T-helper 2 cell treated with Interferon-gamma antibody and Interleukin-4, amounts not matched to agents 5 μg/mL and 100 μg/mL, for 36 hours (primary cell): Measurements from ENCODE around the gene BMP3.

ENCODE experiments used
- DNase-seq: peaks from one replicate; pipeline ENCODE4 v3.0.0; 2021; ENCODE audit warnings: low spot score
- H3K27ac Mint-ChIP-seq: one replicate; pipeline ENCODE4 v1.8.0; 2021; ENCODE audit warnings: mild to moderate bottlenecking, mixed read lengths
- H3K27me3 Mint-ChIP-seq: one replicate; pipeline ENCODE4 v1.8.0; 2021; ENCODE audit warnings: low read depth, mixed read lengths
- H3K36me3 Mint-ChIP-seq: one replicate; pipeline ENCODE4 v1.8.0; 2021; ENCODE audit warnings: low read depth, mixed read lengths
- H3K4me1 Mint-ChIP-seq: one replicate; pipeline ENCODE4 v1.8.0; 2021; ENCODE audit warnings: low read depth, mixed read lengths
- H3K4me3 Mint-ChIP-seq: one replicate; pipeline ENCODE4 v1.8.0; 2022; ENCODE audit warnings: mild to moderate bottlenecking, moderate library complexity, mixed read lengths
- H3K9me3 Mint-ChIP-seq: one replicate; pipeline ENCODE4 v1.8.0; 2021; ENCODE audit warnings: mixed read lengths

Gene BMP3

DNA sequence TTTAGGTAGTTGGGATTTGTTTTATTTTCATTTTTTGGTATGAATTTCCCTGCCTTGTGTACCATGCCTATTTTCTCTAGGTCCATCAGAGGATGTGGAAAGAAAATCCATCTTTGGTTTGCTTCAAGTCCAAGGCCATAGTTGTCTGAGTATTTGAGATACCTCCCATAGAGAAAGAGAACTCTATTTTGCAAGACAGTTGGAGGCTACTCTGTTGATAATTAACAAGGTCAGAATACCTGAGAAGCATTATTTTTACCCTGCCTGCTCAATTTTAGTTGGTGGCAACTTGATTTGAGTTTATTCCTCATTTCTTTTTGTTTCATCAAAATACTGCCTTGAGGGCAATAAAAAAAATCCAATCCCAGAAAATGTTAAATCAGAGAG, 30.8 kb downstream of the BMP3 start:
- Mint-ChIP-seq H3K36me3 (no peaks in the 10 kb centered on the region), H3K4me3 (no peak overlapping the region), H3K27ac (no peak overlapping the region), H3K4me1 (no peaks in the 10 kb centered on the region), H3K27me3 (peaks cover 3% of the 10 kb centered on the region), H3K9me3 (no peaks in the 10 kb centered on the region)
- DNase-seq = no peak

- Mint-ChIP-seq H3K27me3 (peaks cover 3% of the 10 kb centered on the region), H3K36me3 (no peaks in the 10 kb centered on the region), H3K27ac (no peak overlapping the region), H3K4me1 (no peaks in the 10 kb centered on the region), H3K9me3 (no peaks in the 10 kb centered on the region), H3K4me3 (no peak overlapping the region)
- no peak for DNase-seq
Observed at GRCh38 chr4:81062001-81062400, 31.5 kb downstream of the BMP3 start.

DNA sequence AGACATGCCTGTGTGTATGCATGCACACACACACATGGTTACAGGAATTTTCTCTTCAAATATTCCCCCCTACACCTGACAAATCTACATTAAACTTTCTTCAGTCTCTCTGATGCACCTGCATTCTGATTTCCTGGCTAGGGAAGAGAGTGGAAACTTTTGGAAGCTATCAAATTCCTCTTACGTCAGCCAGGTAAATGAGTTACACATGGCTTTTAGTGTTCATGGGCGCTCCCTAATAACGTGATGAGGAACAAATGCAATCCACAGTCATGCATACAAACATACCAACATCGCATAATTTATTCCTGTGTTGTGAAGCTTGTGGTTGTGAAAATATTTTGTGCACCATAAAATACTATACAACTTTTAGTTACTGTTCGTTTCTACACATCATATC, 34.9 kb downstream of the BMP3 start:
- no peak overlapping the region for H3K27ac Mint-ChIP-seq
- H3K4me1 Mint-ChIP-seq = no peaks in the 10 kb centered on the region
- DNase-seq = no peak
- peaks cover 3% of the 10 kb centered on the region for H3K27me3 Mint-ChIP-seq
- H3K36me3 Mint-ChIP-seq = no peaks in the 10 kb centered on the region
- no peak overlapping the region for H3K4me3 Mint-ChIP-seq
- H3K9me3 Mint-ChIP-seq = no peaks in the 10 kb centered on the region

- Mint-ChIP-seq H3K27me3 (peaks cover 5% of the 10 kb centered on the region), H3K4me1 (no peaks in the 10 kb centered on the region), H3K9me3 (no peaks in the 10 kb centered on the region), H3K4me3 (no peak overlapping the region), H3K27ac (no peak overlapping the region), H3K36me3 (no peaks in the 10 kb centered on the region)
- peak; percentile 31 for DNase-seq
Observed at GRCh38 chr4:81069706-81070331, 39.3 kb downstream of the BMP3 start.

GRCh38 chr4:81071013-81071412, 40.5 kb downstream of the BMP3 start:
- Mint-ChIP-seq H3K4me1 (no peaks in the 10 kb centered on the region), H3K9me3 (no peaks in the 10 kb centered on the region), H3K4me3 (no peak overlapping the region), H3K36me3 (no peaks in the 10 kb centered on the region), H3K27ac (no peak overlapping the region), H3K27me3 (peaks cover 9% of the 10 kb centered on the region)
- DNase-seq = no peak

DNA sequence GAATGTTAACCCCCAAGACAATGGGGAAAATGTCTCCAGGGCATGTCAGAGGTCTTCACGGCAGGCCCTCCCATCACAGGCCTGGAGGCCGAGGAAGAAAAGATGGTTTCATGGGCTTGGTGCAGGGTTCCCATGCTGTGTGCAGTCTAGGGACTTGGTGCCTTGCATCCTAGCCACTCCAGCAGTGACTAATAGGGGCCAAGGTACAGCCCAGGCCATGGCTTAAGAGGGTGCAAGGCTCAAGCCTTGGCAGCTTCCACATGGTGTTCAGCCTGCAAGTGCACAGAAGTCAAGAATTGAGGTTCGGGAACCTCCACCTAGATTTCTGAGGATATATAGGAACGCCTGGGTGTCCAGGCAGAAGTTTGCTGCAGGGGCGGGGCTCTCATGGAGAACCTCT, 50.6 kb downstream of the BMP3 start:
- Mint-ChIP-seq H3K4me1 (no peaks in the 10 kb centered on the region), H3K4me3 (no peak overlapping the region), H3K36me3 (no peaks in the 10 kb centered on the region), H3K9me3 (no peaks in the 10 kb centered on the region), H3K27ac (no peak overlapping the region), H3K27me3 (no peaks in the 10 kb centered on the region)
- no peak for DNase-seq

DNA sequence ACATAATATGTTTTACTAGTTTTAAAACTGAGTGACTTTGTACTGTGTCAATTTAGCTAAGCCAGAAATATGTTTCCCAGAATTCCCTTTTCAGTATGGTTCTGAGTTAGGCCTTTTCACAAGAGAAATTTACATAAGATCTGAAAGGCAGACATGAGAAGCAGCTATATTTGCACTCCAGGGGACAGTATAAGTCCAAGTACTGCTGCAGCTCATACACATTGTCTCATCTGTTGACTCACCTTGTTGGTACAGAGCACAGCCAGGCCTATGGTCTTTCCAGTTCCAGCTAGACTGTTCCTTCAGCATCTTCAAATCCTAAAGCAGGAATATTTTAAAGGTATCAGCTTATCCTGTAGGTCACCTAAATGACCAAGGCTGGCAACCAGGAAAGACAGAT, 53.5 kb downstream of the BMP3 start:
- Mint-ChIP-seq H3K36me3 (no peaks in the 10 kb centered on the region), H3K9me3 (no peaks in the 10 kb centered on the region), H3K4me1 (no peaks in the 10 kb centered on the region), H3K27me3 (no peaks in the 10 kb centered on the region), H3K4me3 (no peak overlapping the region), H3K27ac (no peak overlapping the region)
- DNase-seq = no peak

DNA sequence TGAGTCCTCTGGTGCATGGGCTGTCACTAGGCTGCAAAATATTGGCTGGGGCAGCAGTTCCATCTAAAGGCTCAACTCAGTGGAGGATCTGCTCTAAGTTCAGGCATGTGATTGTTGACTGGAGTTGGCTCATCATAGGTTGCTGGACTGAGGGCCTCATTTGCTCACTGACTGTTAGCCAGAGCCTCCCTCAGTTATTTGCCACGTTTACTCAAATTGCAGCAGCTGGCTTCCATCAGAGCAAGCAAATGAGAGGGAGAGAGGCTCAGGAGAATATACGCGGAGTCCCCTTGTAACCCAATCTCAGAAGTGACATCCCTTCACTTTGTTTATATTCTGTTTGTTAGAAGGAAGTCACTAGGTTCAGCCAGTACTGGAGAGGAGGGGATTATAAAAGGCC, 54.1 kb downstream of the BMP3 start:
- no peaks in the 10 kb centered on the region for H3K9me3 Mint-ChIP-seq
- DNase-seq = no peak
- no peaks in the 10 kb centered on the region for H3K27me3 Mint-ChIP-seq
- no peak overlapping the region for H3K4me3 Mint-ChIP-seq
- H3K4me1 Mint-ChIP-seq = no peaks in the 10 kb centered on the region
- H3K36me3 Mint-ChIP-seq = no peaks in the 10 kb centered on the region
- no peak overlapping the region for H3K27ac Mint-ChIP-seq

DNA sequence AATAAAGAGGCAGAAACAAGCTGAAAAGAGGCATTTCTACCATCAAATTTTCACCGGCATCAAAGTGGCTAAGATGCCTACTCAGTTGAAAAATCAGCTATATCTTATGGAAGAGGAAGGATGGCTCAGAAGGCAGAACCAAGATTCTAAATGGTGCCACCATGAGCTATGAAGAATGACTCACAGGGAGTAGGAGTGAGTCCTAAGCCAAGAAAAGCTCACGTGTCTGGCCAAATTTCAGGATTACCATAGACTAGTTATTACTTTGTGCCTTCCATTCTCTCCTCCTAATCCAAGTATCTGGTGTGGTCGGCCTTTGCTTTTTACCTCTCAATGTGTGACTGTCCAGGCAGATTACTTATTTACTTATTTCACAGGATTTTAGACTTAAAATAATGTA, 54.8 kb downstream of the BMP3 start:
- no peak for DNase-seq
- no peaks in the 10 kb centered on the region for H3K36me3 Mint-ChIP-seq
- H3K4me3 Mint-ChIP-seq = no peak overlapping the region
- no peaks in the 10 kb centered on the region for H3K9me3 Mint-ChIP-seq
- H3K27ac Mint-ChIP-seq = no peak overlapping the region
- no peaks in the 10 kb centered on the region for H3K27me3 Mint-ChIP-seq
- no peaks in the 10 kb centered on the region for H3K4me1 Mint-ChIP-seq

DNA sequence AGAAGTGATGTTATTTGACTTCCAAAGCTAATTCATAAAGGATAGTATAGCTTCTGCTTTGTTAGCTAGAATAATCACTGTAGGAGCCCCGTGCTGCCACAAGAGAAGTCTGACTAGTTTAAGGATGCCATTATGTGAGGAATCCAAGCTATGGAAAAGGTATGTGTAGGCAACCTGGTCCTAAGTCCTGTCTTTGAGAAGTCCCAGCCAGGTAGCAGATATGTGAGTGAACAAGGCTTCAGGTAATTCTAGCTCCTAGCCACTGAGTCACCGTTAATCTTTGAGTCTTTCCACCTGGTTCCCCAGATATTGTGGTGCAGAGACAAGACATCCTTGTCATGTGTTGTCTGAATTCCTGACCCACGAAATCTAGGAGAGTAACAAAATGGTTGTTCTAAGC, 55.5 kb downstream of the BMP3 start:
- no peak overlapping the region for H3K27ac Mint-ChIP-seq
- no peaks in the 10 kb centered on the region for H3K27me3 Mint-ChIP-seq
- no peaks in the 10 kb centered on the region for H3K9me3 Mint-ChIP-seq
- H3K4me1 Mint-ChIP-seq = no peaks in the 10 kb centered on the region
- no peaks in the 10 kb centered on the region for H3K36me3 Mint-ChIP-seq
- DNase-seq = no peak
- H3K4me3 Mint-ChIP-seq = no peak overlapping the region

DNA sequence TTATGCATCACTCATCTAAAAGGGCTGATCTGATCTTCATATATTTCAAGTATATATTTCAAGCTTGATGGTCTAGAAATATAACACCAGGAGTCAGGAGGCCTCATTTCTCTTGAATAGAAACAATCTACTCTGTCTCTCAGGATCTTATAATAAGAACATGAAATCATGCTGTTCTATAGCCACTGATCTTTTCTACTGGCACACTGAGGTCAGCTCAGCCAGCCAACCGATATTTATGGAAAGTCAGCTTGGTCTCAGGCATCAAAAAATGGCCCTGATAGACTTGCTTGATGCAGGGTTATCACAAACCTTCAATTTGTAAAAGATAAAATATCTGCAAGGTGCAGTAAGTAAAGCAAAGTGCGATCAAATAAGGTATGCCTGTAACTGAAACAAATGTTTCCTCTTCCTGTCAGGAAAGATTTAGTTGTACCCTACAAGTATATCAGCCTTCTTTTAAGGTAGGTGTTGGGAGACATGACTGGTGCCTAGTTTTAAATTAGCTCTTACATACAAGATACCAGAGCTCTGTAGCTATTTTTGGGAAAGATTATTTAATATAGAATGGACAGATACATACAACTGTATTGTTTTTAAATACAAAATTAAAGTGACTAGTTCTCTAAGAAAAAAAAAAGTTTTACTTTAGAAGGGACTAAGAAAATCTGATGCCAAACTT, 63.4 kb downstream of the BMP3 start:
- H3K27ac Mint-ChIP-seq = no peak overlapping the region
- no peaks in the 10 kb centered on the region for H3K27me3 Mint-ChIP-seq
- no peaks in the 10 kb centered on the region for H3K36me3 Mint-ChIP-seq
- H3K9me3 Mint-ChIP-seq = no peaks in the 10 kb centered on the region
- H3K4me3 Mint-ChIP-seq = no peak overlapping the region
- no peak for DNase-seq
- H3K4me1 Mint-ChIP-seq = no peaks in the 10 kb centered on the region

- Mint-ChIP-seq H3K4me1 (no peaks in the 10 kb centered on the region), H3K9me3 (no peaks in the 10 kb centered on the region), H3K36me3 (no peaks in the 10 kb centered on the region), H3K27me3 (no peaks in the 10 kb centered on the region), H3K27ac (no peak overlapping the region), H3K4me3 (no peak overlapping the region)
- DNase-seq = no peak
Observed at GRCh38 chr4:81095389-81095788, 64.9 kb downstream of the BMP3 start.

DNA sequence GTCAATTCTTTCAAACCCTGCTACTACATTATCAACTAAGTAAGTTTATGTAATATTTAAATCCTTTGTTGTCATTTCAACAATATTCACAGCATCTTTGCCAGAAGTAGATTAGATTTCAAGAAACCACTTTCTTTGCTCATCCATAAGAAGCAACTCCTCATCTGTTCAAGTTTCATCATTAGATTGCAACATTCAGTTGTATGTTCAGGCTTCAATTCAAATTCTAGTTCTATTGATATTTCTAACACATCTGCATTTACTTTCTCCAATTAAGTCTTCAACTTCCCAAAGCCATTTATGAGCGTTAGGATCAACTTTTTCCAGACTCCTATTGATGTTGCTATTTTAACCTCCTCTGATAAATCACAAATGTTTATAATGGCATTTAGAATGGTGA, 66.1 kb downstream of the BMP3 start:
- no peak overlapping the region for H3K4me3 Mint-ChIP-seq
- no peaks in the 10 kb centered on the region for H3K36me3 Mint-ChIP-seq
- H3K27me3 Mint-ChIP-seq = no peaks in the 10 kb centered on the region

GRCh38 chr4:81102107-81102506, 71.6 kb downstream of the BMP3 start:
- Mint-ChIP-seq H3K36me3 (no peaks in the 10 kb centered on the region), H3K27me3 (no peaks in the 10 kb centered on the region), H3K4me1 (no peaks in the 10 kb centered on the region), H3K27ac (no peak overlapping the region), H3K9me3 (no peaks in the 10 kb centered on the region), H3K4me3 (no peak overlapping the region)
- DNase-seq = no peak

More for the DNA sequence above, 66.1 kb downstream of the BMP3 start:
- H3K27ac Mint-ChIP-seq = no peak overlapping the region
- no peak for DNase-seq
- H3K4me1 Mint-ChIP-seq = no peaks in the 10 kb centered on the region
- no peaks in the 10 kb centered on the region for H3K9me3 Mint-ChIP-seq

DNA sequence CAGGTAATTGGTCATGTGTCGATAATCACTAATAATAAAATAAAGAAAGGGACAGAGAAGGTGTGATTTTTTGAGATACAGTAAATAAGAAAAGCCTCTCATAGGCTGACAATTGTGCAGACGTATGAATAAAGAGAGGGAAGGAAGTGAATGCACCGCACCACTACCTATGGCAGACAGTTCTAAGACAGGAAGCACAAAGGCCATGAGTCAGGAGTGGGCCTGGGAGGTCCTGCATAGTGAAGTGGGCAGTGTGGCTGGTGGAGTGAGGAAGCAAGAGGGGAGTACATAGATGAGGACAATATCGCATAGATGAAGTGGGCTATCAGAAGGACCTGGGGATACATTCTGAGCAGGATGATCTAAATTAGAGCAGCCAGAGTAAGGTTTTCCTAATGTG, 75.6 kb downstream of the BMP3 start:
- Mint-ChIP-seq H3K4me1 (no peaks in the 10 kb centered on the region), H3K27ac (no peak overlapping the region), H3K36me3 (no peaks in the 10 kb centered on the region), H3K4me3 (no peak overlapping the region), H3K9me3 (no peaks in the 10 kb centered on the region), H3K27me3 (no peaks in the 10 kb centered on the region)
- no peak for DNase-seq
